ENCODE measurements around the gene TCERG1L.

- TF ChIP-seq, protein P1, sequence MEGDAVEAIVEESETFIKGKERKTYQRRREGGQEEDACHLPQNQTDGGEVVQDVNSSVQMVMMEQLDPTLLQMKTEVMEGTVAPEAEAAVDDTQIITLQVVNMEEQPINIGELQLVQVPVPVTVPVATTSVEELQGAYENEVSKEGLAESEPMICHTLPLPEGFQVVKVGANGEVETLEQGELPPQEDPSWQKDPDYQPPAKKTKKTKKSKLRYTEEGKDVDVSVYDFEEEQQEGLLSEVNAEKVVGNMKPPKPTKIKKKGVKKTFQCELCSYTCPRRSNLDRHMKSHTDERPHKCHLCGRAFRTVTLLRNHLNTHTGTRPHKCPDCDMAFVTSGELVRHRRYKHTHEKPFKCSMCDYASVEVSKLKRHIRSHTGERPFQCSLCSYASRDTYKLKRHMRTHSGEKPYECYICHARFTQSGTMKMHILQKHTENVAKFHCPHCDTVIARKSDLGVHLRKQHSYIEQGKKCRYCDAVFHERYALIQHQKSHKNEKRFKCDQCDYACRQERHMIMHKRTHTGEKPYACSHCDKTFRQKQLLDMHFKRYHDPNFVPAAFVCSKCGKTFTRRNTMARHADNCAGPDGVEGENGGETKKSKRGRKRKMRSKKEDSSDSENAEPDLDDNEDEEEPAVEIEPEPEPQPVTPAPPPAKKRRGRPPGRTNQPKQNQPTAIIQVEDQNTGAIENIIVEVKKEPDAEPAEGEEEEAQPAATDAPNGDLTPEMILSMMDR (IDR thresholded peaks at IDR 0.05): no peak
- no peak for TF ChIP-seq REST (IDR thresholded peaks at IDR 0.05; ENCODE audit: insufficient read depth in 1 of 2, low read depth in 2 of 2, low read length in 1 of 2)
These were observed 38.0 kb downstream of the TCERG1L start for GRCh38 chr10:131273476-131273875.

All from Panc1 (cell line).